WTC11 (cell line): ENCODE measurements around the gene SH3TC1.

Source experiments
- CREM ChIP-seq: sonication (generic); formaldehyde crosslinking; IDR thresholded peaks from 2 replicates; pipeline ENCODE4 v1.8.1; 2022; ENCODE audit warnings: mild to moderate bottlenecking, missing genetic modification reagents, moderate library complexity
- JUN ChIP-seq: sonication (generic); formaldehyde crosslinking; IDR thresholded peaks from 2 replicates; pipeline ENCODE4 v1.8.0; 2023; ENCODE audit warnings: mild to moderate bottlenecking, missing genetic modification reagents
- ZNF121 ChIP-seq: sonication (generic); formaldehyde crosslinking; IDR thresholded peaks from 2 replicates; pipeline ENCODE4 v1.8.0; 2023; ENCODE audit warnings: missing genetic modification reagents

DNA sequence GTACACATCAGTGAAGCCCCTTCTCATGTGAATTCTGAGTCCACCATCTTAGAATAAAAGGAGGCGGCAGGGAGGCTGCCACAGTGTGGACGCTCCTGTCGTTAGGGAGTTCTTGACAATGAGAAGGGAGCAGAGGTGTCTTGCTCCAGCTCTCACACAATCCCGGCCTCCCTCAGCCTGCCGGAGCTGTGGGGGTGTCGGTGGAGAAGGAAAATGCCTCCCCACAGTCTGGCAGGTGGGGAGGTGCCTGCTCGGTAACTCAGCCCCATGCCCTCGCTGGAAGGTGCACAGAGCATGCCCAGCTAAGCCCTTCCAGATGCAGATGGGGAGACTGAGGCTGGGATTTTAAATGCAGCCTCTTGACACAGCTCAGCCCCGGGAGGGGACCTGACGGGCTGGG, 20.0 kb upstream of the SH3TC1 start:
- no peak for TF ChIP-seq JUN
- no peak for TF ChIP-seq CREM (CRISPR knock-in tag)
- no peak for TF ChIP-seq ZNF121 (CRISPR knock-in tag)
